IMR-90 (cell line): ENCODE data around the gene CHMP3. TPM values are rescaled to one million over a fixed set of nuclear protein-coding genes. Genes with fewer than 3 reads are reported as not detected.

Experiments
- ATAC-seq: fragments of 200-7000 bp; cut with Tn5 transposase; 2 replicates; pipeline ENCODE4 v1.9.1; 2020; ENCODE audit warnings: low read depth, mild to moderate bottlenecking, moderate library complexity
- BruUV-seq: library from RNA; stranded (reverse); fragments of 400-500 nt; replicated peaks from 2 replicates; lab custom pipeline; 2021; lab: Mats Ljungman, UMichigan
- CTCF ChIA-PET: fragments of 300-600 bp; formaldehyde crosslinking; extraction: SDS; loops from one replicate; lab custom pipeline; 2021; ENCODE audit warnings: antibody characterized with exemption; lab: Yijun Ruan, JAX
- POLR2A ChIA-PET: fragments of 300-600 bp; sonication (Branson Sonifier 250); formaldehyde crosslinking; loops from one replicate; lab custom pipeline; 2022; ENCODE audit warnings: antibody characterized with exemption; ENCODE audit not compliant: unreplicated experiment; lab: Charles Lee
- DNase-seq: peaks from one replicate; pipeline ENCODE4 v3.0.0; 2013
- H2AFZ ChIP-seq: replicated peaks from 2 replicates; pipeline ENCODE3; 2013; ENCODE audit warnings: low read length, mild to moderate bottlenecking; ENCODE audit not compliant: poor library complexity
- H2AK5ac ChIP-seq: 2 replicates; pipeline ENCODE4 v1.6.1; 2013; ENCODE audit warnings: low read depth, low read length, inconsistent platforms
- H2AK9ac ChIP-seq: replicated peaks from 2 replicates; pipeline ENCODE3; 2013; ENCODE audit warnings: mild to moderate bottlenecking, low read depth, low read length, moderate library complexity; ENCODE audit not compliant: poor library complexity
- H2BK120ac ChIP-seq: 2 replicates; pipeline ENCODE4 v1.6.1; 2013; ENCODE audit warnings: low read depth, low read length, inconsistent platforms
- H2BK15ac ChIP-seq: 3 replicates; pipeline ENCODE4 v1.6.1; 2013; ENCODE audit warnings: low read depth, low read length, inconsistent platforms
- H2BK20ac ChIP-seq: 2 replicates; pipeline ENCODE4 v1.6.1; 2013; ENCODE audit warnings: low read depth, mild to moderate bottlenecking, inconsistent platforms, low read length, moderate library complexity
- H2BK5ac ChIP-seq: 2 replicates; pipeline ENCODE4 v1.6.1; 2013; ENCODE audit warnings: mild to moderate bottlenecking, low read depth, low read length, inconsistent platforms; ENCODE audit not compliant: poor library complexity, severe bottlenecking
- H3K14ac ChIP-seq: replicated peaks from 2 replicates; pipeline ENCODE4 v1.6.1; 2013; ENCODE audit warnings: low read depth, low read length, inconsistent platforms
- H3K18ac ChIP-seq: 2 replicates; pipeline ENCODE4 v1.6.1; 2013; ENCODE audit warnings: low read depth, low read length, control low read depth
- H3K23ac ChIP-seq: 2 replicates; pipeline ENCODE4 v1.6.1; 2013; ENCODE audit warnings: low read depth, low read length, inconsistent platforms
- H3K27ac ChIP-seq: 2 replicates; pipeline ENCODE4 v1.5.1; 2013; ENCODE audit warnings: mild to moderate bottlenecking, control low read depth, low read length; ENCODE audit not compliant: insufficient read depth
- H3K27me3 ChIP-seq: 2 replicates; pipeline ENCODE4 v1.6.1; 2013; ENCODE audit warnings: low read length; ENCODE audit not compliant: control insufficient read depth, insufficient read depth
- H3K36me3 ChIP-seq: 2 replicates; pipeline ENCODE4 v1.6.1; 2013; ENCODE audit warnings: low read length, mixed read lengths; ENCODE audit not compliant: control insufficient read depth, insufficient read depth
- H3K4ac ChIP-seq: 2 replicates; pipeline ENCODE4 v1.6.1; 2013; ENCODE audit warnings: low read depth, low read length, inconsistent platforms
- H3K4me1 ChIP-seq: 2 replicates; pipeline ENCODE4 v1.6.1; 2013; ENCODE audit warnings: low read length, mixed read lengths; ENCODE audit not compliant: control insufficient read depth, insufficient read depth
- H3K4me2 ChIP-seq: 2 replicates; pipeline ENCODE4 v1.6.1; 2013; ENCODE audit warnings: low read depth, mild to moderate bottlenecking, control low read depth, low read length, moderate library complexity
- H3K4me3 ChIP-seq: 2 replicates; pipeline ENCODE4 v1.5.1; 2013; ENCODE audit warnings: low read depth, mild to moderate bottlenecking, control low read depth, low read length, moderate library complexity; ENCODE audit not compliant: insufficient read depth
- H3K56ac ChIP-seq: 2 replicates; pipeline ENCODE4 v1.6.1; 2013; ENCODE audit warnings: low read length, inconsistent platforms; ENCODE audit not compliant: insufficient read depth; ENCODE audit errors: extremely low read depth
- H3K79me1 ChIP-seq, 2 experiments: 2 replicates each; pipeline ENCODE4 v1.6.1; 2013; ENCODE audit warnings: low read length in 2 of 2, inconsistent platforms in 1 of 2, low read depth in 1 of 2
- H3K9ac ChIP-seq: 2 replicates; pipeline ENCODE4 v1.6.1; 2013; ENCODE audit warnings: low read depth, low read length, control low read depth
- H3K9me1 ChIP-seq: 2 replicates; pipeline ENCODE4 v1.6.1; 2013; ENCODE audit warnings: low read length, inconsistent platforms; ENCODE audit not compliant: insufficient read depth
- H3K9me3 ChIP-seq: 2 replicates; pipeline ENCODE4 v1.6.1; 2013; ENCODE audit warnings: low read length; ENCODE audit not compliant: control insufficient read depth, insufficient read depth
- H4K20me1 ChIP-seq: 2 replicates; pipeline ENCODE4 v1.6.1; 2013; ENCODE audit warnings: low read length, inconsistent platforms; ENCODE audit not compliant: insufficient read depth
- H4K5ac ChIP-seq: 2 replicates; pipeline ENCODE4 v1.6.1; 2013; ENCODE audit warnings: mild to moderate bottlenecking, low read depth, low read length, control low read depth
- H4K8ac ChIP-seq, 2 experiments: 2 replicates each; pipeline ENCODE4 v1.6.1; 2013; ENCODE audit warnings: low read depth in 2 of 2, low read length in 2 of 2, control low read depth in 1 of 2, inconsistent platforms in 1 of 2
- H4K91ac ChIP-seq: 2 replicates; pipeline ENCODE4 v1.6.1; 2013; ENCODE audit warnings: low read depth, low read length, inconsistent platforms; ENCODE audit not compliant: insufficient read depth
- FOS ChIP-seq: fragments of 150-350 bp; IDR thresholded peaks from 2 replicates; pipeline ENCODE4 v1.6.1; 2016; ENCODE audit warnings: low read depth, low read length
- MAFK ChIP-seq: IDR thresholded peaks from 2 replicates; pipeline ENCODE4 v1.6.1; 2012; ENCODE audit warnings: low read depth, low read length, improper control_type of control experiment
- POLR2A ChIP-seq: IDR thresholded peaks from 2 replicates; pipeline ENCODE4 v1.6.1; 2012; ENCODE audit warnings: mild to moderate bottlenecking, low read depth, low read length
- RFX5 ChIP-seq: IDR thresholded peaks from 2 replicates; pipeline ENCODE4 v1.8.0; 2012; ENCODE audit warnings: low read depth, mild to moderate bottlenecking, low read length, moderate library complexity
- SMC3 ChIP-seq: fragments of 150-350 bp; IDR thresholded peaks from 2 replicates; pipeline ENCODE4 v1.6.1; 2016; ENCODE audit warnings: low read depth, mild to moderate bottlenecking, antibody characterized with exemption, low read length, moderate library complexity
- WGBS, 2 experiments: methylation state at CpG; one replicate each; pipeline versions ENCODE4 v1.1.5 to v1.1.7; 2013; ENCODE audit warnings: missing lambda C conversion rate in 2 of 2; ENCODE audit not compliant: insufficient read length in 1 of 2; ENCODE audit errors: extremely low coverage in 2 of 2; 5-methylcytosine and 5-hydroxymethylcytosine counted together
- dilution Hi-C: fragments of 300-500 bp; cut with HindIII; formaldehyde crosslinking; loops from one replicate; pipeline ENCODE4 v1.14.3; 2018; ENCODE audit warnings: low sequenced_read_pairs; ENCODE audit not compliant: unreplicated experiment
- in situ Hi-C: fragments of 300-500 bp; cut with MboI; formaldehyde crosslinking; loops from 3 replicates; pipeline ENCODE4 v1.14.3; 2019; ENCODE audit warnings: low sequenced_read_pairs, inconsistent platforms, mixed read lengths
- intact Hi-C: fragments of 100-400 bp; cut with micrococcal nuclease; formaldehyde crosslinking; loops from 2 replicates; pipeline ENCODE4 v1.10.0; 2022
- polyA plus RNA-seq, 3 experiments: library from polyadenylated mRNA; depleted of rRNA; stranded (reverse); fragments of >200 nt; gene quantifications; 2 replicates each; pipeline ENCODE4 v1.2.3, GENCODE V29; 2012; ENCODE audit warnings: low replicate concordance in 1 of 3
- total RNA-seq: library from RNA; depleted of rRNA; stranded (reverse); fragments of >200 nt; gene quantifications from 2 replicates; pipeline ENCODE4 v1.2.3, GENCODE V29; 2012
- TF ChIP-seq, protein P1 (sequence below): conservative IDR thresholded peaks from 2 replicates; pipeline ENCODE4 v1.5.1; 2012; ENCODE audit warnings: mild to moderate bottlenecking, low read depth, low read length, improper control_type of control experiment
- TF ChIP-seq, protein P2 (sequence below): fragments of 150-350 bp; IDR thresholded peaks from 2 replicates; pipeline ENCODE4 v1.6.1; 2017; ENCODE audit warnings: mild to moderate bottlenecking, antibody characterized with exemption, low read length, low read depth

Gene CHMP3
- total and polyA plus RNA-seq, 2 of the 4 experiments (the other 2 are of a cell fraction) = 38.4 to 84.6 TPM

DNA sequence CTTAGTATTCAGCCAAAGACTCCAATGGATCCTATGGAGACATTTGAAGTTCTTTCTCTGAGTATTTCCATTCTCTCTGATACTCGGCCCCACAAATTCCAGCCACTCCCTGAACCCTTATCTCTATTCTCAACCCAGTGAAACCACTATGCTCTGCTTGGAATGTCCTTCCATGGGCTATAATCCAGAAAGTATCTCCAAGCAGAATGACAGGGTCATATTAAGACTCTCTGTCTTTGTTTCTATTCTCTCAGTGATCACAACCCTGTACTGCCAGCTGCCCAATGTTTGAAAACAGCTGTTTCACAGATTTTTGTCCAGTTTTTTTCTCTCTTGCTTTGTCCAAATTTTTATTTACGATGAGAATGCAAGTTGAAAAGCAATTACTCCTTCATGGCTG is 21.9 kb downstream of the CHMP3 start:
- ChIA-PET POLR2A (no interaction called here), CTCF (no interaction called here)
- Histone ChIP-seq H2BK15ac (no peak overlapping the region), H3K18ac (no peak overlapping the region), H2AFZ (no peak overlapping the region), H4K8ac (no peak overlapping the region), H3K79me1 (peaks cover 2 to 3% of the 10 kb centered on the region in 2 experiments; a peak in 1 of 4 replicates), H3K9me1 (no peaks in the 10 kb centered on the region), H4K20me1 (no peaks in the 10 kb centered on the region), H3K4ac (no peak overlapping the region), H3K9ac (no peak overlapping the region), H4K91ac (no peak overlapping the region), H2BK120ac (no peak overlapping the region), H3K27me3 (no peaks in the 10 kb centered on the region), H3K4me2 (peak overlapping the region; percentile 55; the same call in 1 of the 2 replicates), H3K56ac (no peak overlapping the region), H2BK20ac (no peak overlapping the region), H2AK9ac (no peak overlapping the region), H3K4me3 (no peak overlapping the region), H3K4me1 (no peaks in the 10 kb centered on the region), H2BK5ac (no peak overlapping the region), H2AK5ac (no peak overlapping the region), H3K14ac (no peak overlapping the region), H4K5ac (no peak overlapping the region), H3K27ac (no peak overlapping the region), H3K9me3 (peaks cover under 1% of the 10 kb centered on the region; the same call in 1 of the 2 replicates), H3K36me3 (no peaks in the 10 kb centered on the region; the same call in 1 of the 2 replicates), H3K23ac (no peak overlapping the region)
- intact Hi-C loops = no loop called here
- dilution Hi-C loops = no loop called here
- WGBS, 2 experiments = 20% methylated on average over 1 of the region's 2 CpGs; no CpG with 5 or more reads in 1 of the 2 experiments
- TF ChIP-seq, protein P1, sequence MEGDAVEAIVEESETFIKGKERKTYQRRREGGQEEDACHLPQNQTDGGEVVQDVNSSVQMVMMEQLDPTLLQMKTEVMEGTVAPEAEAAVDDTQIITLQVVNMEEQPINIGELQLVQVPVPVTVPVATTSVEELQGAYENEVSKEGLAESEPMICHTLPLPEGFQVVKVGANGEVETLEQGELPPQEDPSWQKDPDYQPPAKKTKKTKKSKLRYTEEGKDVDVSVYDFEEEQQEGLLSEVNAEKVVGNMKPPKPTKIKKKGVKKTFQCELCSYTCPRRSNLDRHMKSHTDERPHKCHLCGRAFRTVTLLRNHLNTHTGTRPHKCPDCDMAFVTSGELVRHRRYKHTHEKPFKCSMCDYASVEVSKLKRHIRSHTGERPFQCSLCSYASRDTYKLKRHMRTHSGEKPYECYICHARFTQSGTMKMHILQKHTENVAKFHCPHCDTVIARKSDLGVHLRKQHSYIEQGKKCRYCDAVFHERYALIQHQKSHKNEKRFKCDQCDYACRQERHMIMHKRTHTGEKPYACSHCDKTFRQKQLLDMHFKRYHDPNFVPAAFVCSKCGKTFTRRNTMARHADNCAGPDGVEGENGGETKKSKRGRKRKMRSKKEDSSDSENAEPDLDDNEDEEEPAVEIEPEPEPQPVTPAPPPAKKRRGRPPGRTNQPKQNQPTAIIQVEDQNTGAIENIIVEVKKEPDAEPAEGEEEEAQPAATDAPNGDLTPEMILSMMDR = no peak
- TF ChIP-seq RFX5 = no peak
- no peak for TF ChIP-seq FOS
- no peak for TF ChIP-seq MAFK
- TF ChIP-seq, protein P2, sequence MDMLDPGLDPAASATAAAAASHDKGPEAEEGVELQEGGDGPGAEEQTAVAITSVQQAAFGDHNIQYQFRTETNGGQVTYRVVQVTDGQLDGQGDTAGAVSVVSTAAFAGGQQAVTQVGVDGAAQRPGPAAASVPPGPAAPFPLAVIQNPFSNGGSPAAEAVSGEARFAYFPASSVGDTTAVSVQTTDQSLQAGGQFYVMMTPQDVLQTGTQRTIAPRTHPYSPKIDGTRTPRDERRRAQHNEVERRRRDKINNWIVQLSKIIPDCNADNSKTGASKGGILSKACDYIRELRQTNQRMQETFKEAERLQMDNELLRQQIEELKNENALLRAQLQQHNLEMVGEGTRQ = no peak
- no peak for TF ChIP-seq POLR2A
- TF ChIP-seq SMC3 = no peak
- ATAC-seq (peak; percentile 40; the same call in 1 of the 2 replicates), DNase-seq (no peak)
- no TSS peak for BruUV-seq
- in situ Hi-C loops = no loop called here
